SK-N-SH treated with all-trans-retinoic acid at 6 μM for 48 hours (cell line): ENCODE measurements around the gene GSTA1.

Source experiments
- CREB5 ChIP-seq: fragments of 250-450 bp; sonication (Bioruptor Pico); IDR thresholded peaks from 2 replicates; pipeline ENCODE4 v1.5.1; 2020; ENCODE audit warnings: low read depth, mild to moderate bottlenecking, moderate library complexity
- TF ChIP-seq, protein P1 (sequence below): fragments of 250-450 bp; sonication (Bioruptor Pico); IDR thresholded peaks from 2 replicates; pipeline ENCODE4 v1.8.0; 2020; ENCODE audit warnings: mild to moderate bottlenecking, moderate library complexity, borderline replicate concordance

- TF ChIP-seq CREB5: no peak
- TF ChIP-seq, protein P1, sequence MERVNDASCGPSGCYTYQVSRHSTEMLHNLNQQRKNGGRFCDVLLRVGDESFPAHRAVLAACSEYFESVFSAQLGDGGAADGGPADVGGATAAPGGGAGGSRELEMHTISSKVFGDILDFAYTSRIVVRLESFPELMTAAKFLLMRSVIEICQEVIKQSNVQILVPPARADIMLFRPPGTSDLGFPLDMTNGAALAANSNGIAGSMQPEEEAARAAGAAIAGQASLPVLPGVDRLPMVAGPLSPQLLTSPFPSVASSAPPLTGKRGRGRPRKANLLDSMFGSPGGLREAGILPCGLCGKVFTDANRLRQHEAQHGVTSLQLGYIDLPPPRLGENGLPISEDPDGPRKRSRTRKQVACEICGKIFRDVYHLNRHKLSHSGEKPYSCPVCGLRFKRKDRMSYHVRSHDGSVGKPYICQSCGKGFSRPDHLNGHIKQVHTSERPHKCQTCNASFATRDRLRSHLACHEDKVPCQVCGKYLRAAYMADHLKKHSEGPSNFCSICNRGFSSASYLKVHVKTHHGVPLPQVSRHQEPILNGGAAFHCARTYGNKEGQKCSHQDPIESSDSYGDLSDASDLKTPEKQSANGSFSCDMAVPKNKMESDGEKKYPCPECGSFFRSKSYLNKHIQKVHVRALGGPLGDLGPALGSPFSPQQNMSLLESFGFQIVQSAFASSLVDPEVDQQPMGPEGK (CRISPR knock-in tag): no peak
These were observed 11.8 kb upstream of the GSTA1 start for GRCh38 chr6:52815167-52816092.
